ENCODE results near the gene CCDC120. TPM values are rescaled to one million over a fixed set of nuclear protein-coding genes. Genes with fewer than 3 reads are reported as not detected.

The CCDC120 gene
- total RNA-seq, 1 donor from 2014 or later: 1.1 TPM

GRCh38 chrX:49064735-49065134 lies 5.9 kb downstream of the CCDC120 start:
- peaks cover 14% of the 10 kb centered on the region for H3K36me3 ChIP-seq (ENCODE audit: control insufficient read depth, insufficient read depth, low read length)
- FAIRE-seq (no peak), DNase-seq (ENCODE audit: low read depth) (no peak)
- H3K27me3 ChIP-seq (ENCODE audit: control insufficient read depth, insufficient read depth, low read length): no peaks in the 10 kb centered on the region
- H3K4me3 ChIP-seq (ENCODE audit: low read depth, low read length): no peak overlapping the region
- TF ChIP-seq CTCF (IDR thresholded peaks at IDR 0.05; ENCODE audit: insufficient read depth, low read length, severe bottlenecking): no peak

- no peak for TF ChIP-seq CTCF (IDR thresholded peaks at IDR 0.05; ENCODE audit: insufficient read depth, low read length, severe bottlenecking)
- DNase-seq (ENCODE audit: low read depth) (no peak), FAIRE-seq (no peak)
- Histone ChIP-seq H3K27me3 (ENCODE audit: control insufficient read depth, insufficient read depth, low read length) (no peaks in the 10 kb centered on the region), H3K4me3 (ENCODE audit: low read depth, low read length) (no peak overlapping the region), H3K36me3 (ENCODE audit: control insufficient read depth, insufficient read depth, low read length) (peaks cover 12% of the 10 kb centered on the region)
Observed at GRCh38 chrX:49066278-49066677, 7.5 kb downstream of the CCDC120 start.

GRCh38 chrX:49066690-49067089 lies 7.9 kb downstream of the CCDC120 start:
- DNase-seq (ENCODE audit: low read depth): no peak
- H3K36me3 ChIP-seq (ENCODE audit: control insufficient read depth, insufficient read depth, low read length): peaks cover 12% of the 10 kb centered on the region
- H3K4me3 ChIP-seq (ENCODE audit: low read depth, low read length): no peak overlapping the region
- TF ChIP-seq CTCF (IDR thresholded peaks at IDR 0.05; ENCODE audit: insufficient read depth, low read length, severe bottlenecking): no peak
- FAIRE-seq: no peak
- no peaks in the 10 kb centered on the region for H3K27me3 ChIP-seq (ENCODE audit: control insufficient read depth, insufficient read depth, low read length)

- Histone ChIP-seq H3K36me3 (ENCODE audit: control insufficient read depth, insufficient read depth, low read length) (peaks cover 6% of the 10 kb centered on the region), H3K4me3 (ENCODE audit: low read depth, low read length) (no peak overlapping the region), H3K27me3 (ENCODE audit: control insufficient read depth, insufficient read depth, low read length) (no peaks in the 10 kb centered on the region)
- no peak for FAIRE-seq
- no peak for DNase-seq (ENCODE audit: low read depth)
- TF ChIP-seq CTCF (IDR thresholded peaks at IDR 0.05; ENCODE audit: insufficient read depth, low read length, severe bottlenecking): no peak
Observed at GRCh38 chrX:49067285-49068120, 8.7 kb downstream of the CCDC120 start.

DNA sequence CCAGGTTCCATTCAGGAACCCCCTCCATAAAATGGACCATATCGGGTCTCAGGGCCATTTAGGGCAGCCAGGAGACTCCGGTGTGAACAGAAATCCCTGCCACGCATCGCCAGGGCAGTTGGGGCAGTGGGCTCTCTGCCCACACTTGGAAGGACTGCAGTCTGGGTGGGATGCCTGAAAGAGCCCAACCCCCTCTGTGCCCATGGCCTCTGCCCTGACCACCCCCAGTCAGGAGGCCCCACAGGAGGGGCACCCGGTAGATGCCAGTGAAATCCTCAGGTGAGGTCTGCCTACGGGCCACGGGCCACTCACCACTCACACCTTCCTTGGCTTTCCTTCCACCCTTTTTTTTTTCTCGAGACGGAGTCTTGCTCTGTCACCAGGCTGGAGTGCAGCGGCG lies 10.2 kb downstream of the CCDC120 start:
- H3K36me3 ChIP-seq (ENCODE audit: control insufficient read depth, insufficient read depth, low read length): peaks cover 6% of the 10 kb centered on the region
- no peaks in the 10 kb centered on the region for H3K27me3 ChIP-seq (ENCODE audit: control insufficient read depth, insufficient read depth, low read length)
- H3K4me3 ChIP-seq (ENCODE audit: low read depth, low read length): no peak overlapping the region
- FAIRE-seq (no peak), DNase-seq (ENCODE audit: low read depth) (no peak)
- TF ChIP-seq CTCF (IDR thresholded peaks at IDR 0.05; ENCODE audit: insufficient read depth, low read length, severe bottlenecking): no peak

DNA sequence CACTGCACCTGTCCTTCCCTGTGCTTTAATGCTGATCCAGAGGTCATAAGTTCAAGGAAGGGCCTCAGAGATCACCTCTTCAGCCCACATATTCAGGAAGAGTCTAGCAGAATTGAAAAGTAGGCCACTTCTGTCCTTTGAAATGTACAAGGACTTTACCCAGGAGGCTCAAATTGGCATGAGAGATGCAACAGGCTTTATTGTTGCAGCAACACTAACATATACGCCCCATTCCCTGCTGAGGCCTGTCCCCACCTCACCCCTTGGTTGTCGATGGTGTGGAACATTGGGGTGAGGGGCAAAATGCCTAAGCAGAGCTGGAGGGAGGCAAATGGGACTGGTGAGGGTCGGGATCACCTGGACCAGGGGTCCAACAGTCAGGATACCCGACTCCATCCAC lies 12.2 kb downstream of the CCDC120 start:
- H3K36me3 ChIP-seq (ENCODE audit: control insufficient read depth, insufficient read depth, low read length): peaks cover 5% of the 10 kb centered on the region
- no peak for FAIRE-seq
- no peak for DNase-seq (ENCODE audit: low read depth)
- no peaks in the 10 kb centered on the region for H3K27me3 ChIP-seq (ENCODE audit: control insufficient read depth, insufficient read depth, low read length)
- no peak for TF ChIP-seq CTCF (IDR thresholded peaks at IDR 0.05; ENCODE audit: insufficient read depth, low read length, severe bottlenecking)
- H3K4me3 ChIP-seq (ENCODE audit: low read depth, low read length): no peak overlapping the region

Measured in bronchial epithelial cell (primary cell).